GM04503 (cell line): ENCODE data around the gene CPLANE2.

Experiments used
- DNase-seq: peaks from one replicate; pipeline ENCODE4 v3.0.0-alpha.2; 2012; ENCODE audit warnings: low read depth

Gene CPLANE2

GRCh38 chr1:16187748-16188401, 49.1 kb downstream of the CPLANE2 start:
- no peak for DNase-seq

DNA sequence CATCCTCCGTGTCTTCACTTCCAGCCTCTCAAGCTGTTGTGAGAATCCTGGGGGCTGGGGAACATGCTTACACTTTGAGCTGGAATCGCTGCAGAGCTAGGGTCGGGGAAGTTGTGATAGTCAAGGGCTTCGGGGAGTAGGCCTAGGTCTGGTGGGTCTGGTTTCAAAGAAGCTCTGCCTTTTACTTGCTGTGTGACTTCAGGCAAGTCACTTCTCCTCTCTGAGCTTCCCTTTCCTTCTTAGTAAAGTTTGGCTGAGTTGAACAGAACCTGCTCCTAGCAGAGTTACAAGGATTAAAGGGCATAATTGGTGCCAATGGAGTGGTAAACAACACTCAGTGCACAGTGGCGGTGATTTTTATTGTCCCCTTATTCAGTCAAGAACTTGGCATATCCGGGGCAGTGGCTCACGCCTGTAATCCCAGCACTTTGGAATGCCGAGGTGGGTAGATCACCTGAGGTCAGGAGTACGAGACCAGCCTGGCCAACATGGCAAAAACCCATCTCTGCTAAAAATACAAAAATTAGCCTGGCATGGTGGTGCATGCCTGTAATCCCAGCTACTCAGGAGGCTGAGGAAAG, 50.2 kb downstream of the CPLANE2 start:
- no peak for DNase-seq

- DNase-seq: no peak
Measured at GRCh38 chr1:16184557-16185303, 52.3 kb downstream of the CPLANE2 start.

DNA sequence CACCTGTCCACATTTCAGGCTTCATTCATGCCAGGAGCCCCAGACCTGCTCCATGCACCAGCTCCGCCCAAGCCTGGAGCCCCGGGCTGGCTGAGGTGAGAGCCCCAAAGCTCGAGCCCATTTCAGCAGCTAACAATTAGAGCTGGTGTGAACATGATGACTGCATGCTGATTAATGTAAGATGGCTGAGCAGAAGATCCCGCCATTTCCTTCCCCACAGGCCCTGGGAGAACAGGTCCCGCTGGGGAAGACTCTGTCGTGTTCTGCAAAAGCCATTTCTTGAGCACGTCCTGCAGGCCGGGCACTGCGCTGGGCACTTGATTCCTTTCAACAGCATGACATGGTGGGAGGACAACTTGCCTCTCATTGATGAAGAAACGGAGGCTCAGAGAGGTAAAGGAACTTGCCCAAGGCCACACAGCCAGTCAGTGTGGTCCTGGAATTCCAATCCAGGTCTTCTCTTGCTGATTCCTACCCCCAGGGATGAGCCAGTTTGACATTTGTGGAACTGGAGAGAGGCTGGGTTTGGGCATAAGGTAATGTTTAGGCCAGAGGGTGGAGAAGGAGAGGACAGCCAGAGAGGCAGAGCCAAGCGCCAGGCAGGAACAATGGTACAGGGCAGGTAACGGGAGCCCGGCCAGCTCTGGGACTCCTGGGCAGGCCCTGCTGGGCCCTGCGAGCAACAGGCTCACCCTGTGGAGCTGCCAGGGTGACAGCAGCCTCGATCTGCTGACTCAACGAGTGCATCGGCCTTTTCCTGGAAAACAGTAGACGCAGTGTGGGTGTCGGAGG, 53.0 kb downstream of the CPLANE2 start:
- no peak for DNase-seq

DNA sequence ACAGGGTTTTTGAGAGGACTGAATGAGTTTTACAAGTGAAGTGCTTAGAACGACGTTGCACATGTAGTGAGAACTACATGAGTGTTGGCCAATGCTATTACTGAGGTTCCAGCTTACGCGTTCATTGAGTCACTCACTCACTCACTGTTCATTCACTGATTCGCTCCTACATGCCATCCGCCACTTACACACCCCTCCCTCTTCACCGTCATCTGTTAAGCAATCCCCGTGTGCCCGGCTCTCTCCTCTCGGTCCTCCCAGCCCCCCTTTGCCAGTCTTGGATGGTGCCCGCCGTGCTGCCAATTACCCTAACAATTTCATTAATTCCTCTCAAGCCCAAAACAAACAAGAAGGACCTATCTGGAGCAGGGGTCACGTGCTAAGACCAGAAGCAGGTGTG, 53.8 kb downstream of the CPLANE2 start:
- DNase-seq: peak; percentile 85

- DNase-seq: peak; percentile 78
Measured at GRCh38 chr1:16181887-16182719, 54.9 kb downstream of the CPLANE2 start.
